K562 (cell line): ENCODE measurements around the gene TSPAN16. TPM values are rescaled to one million over a fixed set of nuclear protein-coding genes. Genes with fewer than 3 reads are reported as not detected.
A peak's percentile ranks its signal among the peaks of the same experiment; 100 is the strongest.

ENCODE experiments used
- CCNT2 ChIP-seq: IDR thresholded peaks from 2 replicates; pipeline ENCODE4 v1.6.1; 2011; ENCODE audit warnings: borderline replicate concordance, low read depth, mild to moderate bottlenecking, moderate library complexity, mixed read lengths, low read length; ENCODE audit not compliant: insufficient read length; ENCODE audit errors: extremely low read depth
- CREM ChIP-seq: IDR thresholded peaks from 2 replicates; pipeline ENCODE4 v1.6.1; 2014; ENCODE audit warnings: antibody characterized with exemption, low read depth
- CXXC5 ChIP-seq: fragments of 250-450 bp; sonication (Bioruptor Pico); IDR thresholded peaks from 2 replicates; pipeline ENCODE4 v1.8.0; 2022; ENCODE audit warnings: inconsistent platforms, mild to moderate bottlenecking, moderate library complexity
- ETS2 ChIP-seq: IDR thresholded peaks from 2 replicates; pipeline ENCODE4 v1.6.1; 2016; ENCODE audit warnings: borderline replicate concordance, missing genetic modification characterization, mild to moderate bottlenecking, moderate library complexity, missing compliant biosample characterization; ENCODE audit not compliant: poor library complexity, severe bottlenecking
- EZH2 ChIP-seq: IDR thresholded peaks from 2 replicates; pipeline ENCODE4 v1.6.1; 2012; ENCODE audit warnings: low read depth, mild to moderate bottlenecking, inconsistent platforms, low read length, borderline replicate concordance
- MAFF ChIP-seq: IDR thresholded peaks from 2 replicates; pipeline ENCODE4 v1.6.1; 2012; ENCODE audit warnings: low read length, improper control_type of control experiment
- MEF2D ChIP-seq: conservative IDR thresholded peaks from 2 replicates; pipeline ENCODE4 v1.6.1; 2016; ENCODE audit warnings: low read depth, missing genetic modification characterization, missing compliant biosample characterization
- MTF1 ChIP-seq: fragments of 250-450 bp; sonication (Bioruptor Pico); IDR thresholded peaks from 2 replicates; pipeline ENCODE4 v1.9.0; 2021; ENCODE audit warnings: moderate library complexity, mild to moderate bottlenecking, inconsistent platforms, borderline replicate concordance
- POLR3G ChIP-seq: IDR thresholded peaks from 2 replicates; pipeline ENCODE4 v1.6.1; 2011; ENCODE audit not compliant: insufficient read length, insufficient replicate concordance; ENCODE audit errors: extremely low read depth
- POU5F1 ChIP-seq: fragments of 150-350 bp; IDR thresholded peaks from 2 replicates; pipeline ENCODE4 v1.6.1; 2014; ENCODE audit warnings: borderline replicate concordance, low read length, low read depth, mild to moderate bottlenecking; ENCODE audit not compliant: partially characterized antibody
- RBM17 ChIP-seq: fragments of 200-400 bp; formaldehyde crosslinking; IDR thresholded peaks from 2 replicates; pipeline ENCODE4 v1.6.1; 2017; ENCODE audit warnings: low read depth, mild to moderate bottlenecking, low read length, borderline replicate concordance
- SMARCA4 ChIP-seq: fragments of 450-650 bp; IDR thresholded peaks from 2 replicates; pipeline ENCODE4 v1.6.1; 2016
- SP1 ChIP-seq: sonication (generic); formaldehyde crosslinking; IDR thresholded peaks from 2 replicates; pipeline ENCODE4 v1.8.1; 2022; ENCODE audit warnings: mild to moderate bottlenecking, missing genetic modification reagents
- SREBF1 ChIP-seq: fragments of 150-350 bp; IDR thresholded peaks from 2 replicates; pipeline ENCODE4 v1.6.1; 2014; ENCODE audit warnings: antibody characterized with exemption, low read depth, low read length, borderline replicate concordance
- SRF ChIP-seq, 2 experiments: fragments of 250-450, 450-650 bp in 1 of 2; sonication (Bioruptor Pico) in 1 of 2; sonication (generic) in 1 of 2; formaldehyde crosslinking; IDR thresholded peaks; 2 replicates each; pipeline versions ENCODE4 v1.5.0 to v1.5.1; 2020 to 2022; ENCODE audit warnings: mild to moderate bottlenecking in 1 of 2, missing genetic modification reagents in 1 of 2
- SUPT5H ChIP-seq: fragments of 450-650 bp; IDR thresholded peaks from 2 replicates; pipeline ENCODE4 v1.6.1; 2016
- TCF7 ChIP-seq: sonication (generic); IDR thresholded peaks from 2 replicates; pipeline ENCODE4 v1.6.1; 2016; ENCODE audit warnings: antibody characterized with exemption, borderline replicate concordance
- ZNF398 ChIP-seq: fragments of 250-450 bp; sonication (Bioruptor Pico); IDR thresholded peaks from 2 replicates; pipeline ENCODE4 v1.8.0; 2021; ENCODE audit warnings: moderate library complexity, mild to moderate bottlenecking, inconsistent platforms
- ZNF586 ChIP-seq: fragments of 450-650 bp; formaldehyde crosslinking; conservative IDR thresholded peaks from 2 replicates; pipeline ENCODE4 v1.4.0; 2020; ENCODE audit warnings: mild to moderate bottlenecking, moderate library complexity
- ZNF696 ChIP-seq: fragments of 250-450 bp; sonication (Bioruptor Pico); conservative IDR thresholded peaks from 2 replicates; pipeline ENCODE4 v1.4.0; 2020; ENCODE audit warnings: mild to moderate bottlenecking, moderate library complexity
- polyA plus RNA-seq, 8 experiments: library from polyadenylated mRNA; depleted of rRNA in 4 of 8; stranded (reverse) in 5 of 8; unstranded in 3 of 8; fragments of >200 nt; fragmentation: Nextera tagmentation in 2 of 8; fragmentation: Illumina TruSeq in 1 of 8; extraction: Ambion mirVana in 2 of 8; extraction: Trizol in 1 of 8; gene quantifications; 2 replicates each; pipeline versions ENCODE4 v1.2.1 to v1.2.3, GENCODE V29; 2011 to 2014; ENCODE audit warnings: inconsistent platforms in 1 of 8, missing spikeins in 1 of 8
- total RNA-seq, 7 experiments: library from RNA; depleted of rRNA in 6 of 7; stranded (reverse); fragments of >200 nt in 6 of 7; fragmentation: Illumina TruSeq in 2 of 7; extraction: Trizol in 2 of 7; gene quantifications; 2 replicates each; pipeline versions ENCODE4 v1.2.1 to v1.2.3, GENCODE V29; 2011 to 2021; ENCODE audit warnings: low replicate concordance in 1 of 7
- TF ChIP-seq, protein P1 (sequence below): fragments of 150-350 bp; conservative IDR thresholded peaks from 2 replicates; pipeline ENCODE4 v1.6.1; 2014; ENCODE audit warnings: low read length
- TF ChIP-seq, protein P2 (sequence below): fragments of 250-450 bp; sonication (Bioruptor Pico); IDR thresholded peaks from 2 replicates; pipeline ENCODE4 v1.8.0; 2022; ENCODE audit warnings: moderate library complexity, mild to moderate bottlenecking, inconsistent platforms
- TF ChIP-seq, protein P3 (sequence below): fragments of 250-450 bp; sonication (Bioruptor Pico); IDR thresholded peaks from 2 replicates; pipeline ENCODE4 v1.8.0; 2022; ENCODE audit warnings: moderate library complexity, mild to moderate bottlenecking, inconsistent platforms

The TSPAN16 gene
- total and polyA plus RNA-seq, 9 of the 15 experiments (the other 6 are each of a cell fraction or from before 2014, with no cell fraction given), result not detected

DNA sequence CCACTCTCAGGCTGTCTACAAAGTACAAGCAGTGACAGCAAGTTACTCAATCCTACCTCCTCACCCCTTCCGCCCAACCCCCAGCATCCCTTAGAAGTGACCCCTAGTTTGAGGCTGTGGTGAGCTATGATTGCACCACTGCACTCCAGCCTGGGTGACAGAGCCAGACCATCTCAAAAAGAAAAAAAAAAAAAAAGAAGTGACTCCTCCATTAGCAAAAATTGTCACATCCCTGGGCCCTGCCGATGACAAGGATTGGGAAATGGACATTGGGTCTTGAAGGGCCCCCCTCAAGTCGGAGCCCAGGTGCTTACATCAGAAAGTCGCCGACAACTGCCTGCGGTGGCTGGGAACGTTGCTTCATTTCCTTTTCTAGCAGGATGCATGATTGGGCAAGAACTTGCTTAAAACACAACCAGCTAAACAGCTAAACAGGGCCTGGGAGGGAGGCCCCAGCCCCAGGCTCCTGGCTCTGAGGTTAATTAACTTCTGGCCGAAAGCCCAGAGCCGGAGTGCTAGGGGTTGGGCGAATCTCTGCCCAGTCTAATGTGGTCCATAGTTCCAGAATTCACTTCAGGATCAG is 28.2 kb downstream of the TSPAN16 start (continued):
- no peak for TF ChIP-seq POU5F1
- TF ChIP-seq POLR3G, result no peak
- TF ChIP-seq RBM17, result no peak
- TF ChIP-seq, protein P1, sequence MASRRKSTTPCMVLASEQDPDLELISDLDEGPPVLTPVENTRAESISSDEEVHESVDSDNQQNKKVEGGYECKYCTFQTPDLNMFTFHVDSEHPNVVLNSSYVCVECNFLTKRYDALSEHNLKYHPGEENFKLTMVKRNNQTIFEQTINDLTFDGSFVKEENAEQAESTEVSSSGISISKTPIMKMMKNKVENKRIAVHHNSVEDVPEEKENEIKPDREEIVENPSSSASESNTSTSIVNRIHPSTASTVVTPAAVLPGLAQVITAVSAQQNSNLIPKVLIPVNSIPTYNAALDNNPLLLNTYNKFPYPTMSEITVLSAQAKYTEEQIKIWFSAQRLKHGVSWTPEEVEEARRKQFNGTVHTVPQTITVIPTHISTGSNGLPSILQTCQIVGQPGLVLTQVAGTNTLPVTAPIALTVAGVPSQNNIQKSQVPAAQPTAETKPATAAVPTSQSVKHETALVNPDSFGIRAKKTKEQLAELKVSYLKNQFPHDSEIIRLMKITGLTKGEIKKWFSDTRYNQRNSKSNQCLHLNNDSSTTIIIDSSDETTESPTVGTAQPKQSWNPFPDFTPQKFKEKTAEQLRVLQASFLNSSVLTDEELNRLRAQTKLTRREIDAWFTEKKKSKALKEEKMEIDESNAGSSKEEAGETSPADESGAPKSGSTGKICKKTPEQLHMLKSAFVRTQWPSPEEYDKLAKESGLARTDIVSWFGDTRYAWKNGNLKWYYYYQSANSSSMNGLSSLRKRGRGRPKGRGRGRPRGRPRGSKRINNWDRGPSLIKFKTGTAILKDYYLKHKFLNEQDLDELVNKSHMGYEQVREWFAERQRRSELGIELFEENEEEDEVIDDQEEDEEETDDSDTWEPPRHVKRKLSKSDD, result no peak
- TF ChIP-seq MTF1 (CRISPR knock-in tag), result no peak
- TF ChIP-seq CXXC5 (CRISPR knock-in tag), result peak; percentile 38; the same call in 1 of the 2 replicates
- TF ChIP-seq SREBF1, result no peak
- no peak for TF ChIP-seq SP1
- TF ChIP-seq, protein P2, sequence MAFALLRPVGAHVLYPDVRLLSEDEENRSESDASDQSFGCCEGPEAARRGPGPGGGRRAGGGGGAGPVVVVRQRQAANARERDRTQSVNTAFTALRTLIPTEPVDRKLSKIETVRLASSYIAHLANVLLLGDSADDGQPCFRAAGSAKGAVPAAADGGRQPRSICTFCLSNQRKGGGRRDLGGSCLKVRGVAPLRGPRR (CRISPR knock-in tag), result no peak
- no peak for TF ChIP-seq MAFF
- TF ChIP-seq MEF2D (tag), result no peak
- TF ChIP-seq, protein P3, sequence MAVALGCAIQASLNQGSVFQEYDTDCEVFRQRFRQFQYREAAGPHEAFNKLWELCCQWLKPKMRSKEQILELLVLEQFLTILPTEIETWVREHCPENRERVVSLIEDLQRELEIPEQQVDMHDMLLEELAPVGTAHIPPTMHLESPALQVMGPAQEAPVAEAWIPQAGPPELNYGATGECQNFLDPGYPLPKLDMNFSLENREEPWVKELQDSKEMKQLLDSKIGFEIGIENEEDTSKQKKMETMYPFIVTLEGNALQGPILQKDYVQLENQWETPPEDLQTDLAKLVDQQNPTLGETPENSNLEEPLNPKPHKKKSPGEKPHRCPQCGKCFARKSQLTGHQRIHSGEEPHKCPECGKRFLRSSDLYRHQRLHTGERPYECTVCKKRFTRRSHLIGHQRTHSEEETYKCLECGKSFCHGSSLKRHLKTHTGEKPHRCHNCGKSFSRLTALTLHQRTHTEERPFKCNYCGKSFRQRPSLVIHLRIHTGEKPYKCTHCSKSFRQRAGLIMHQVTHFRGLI (CRISPR knock-in tag), result no peak
- peak; percentile 49; the same call in 1 of the 2 replicates for TF ChIP-seq CREM
- 0 out of 4 replicates have a peak, but pooled peaks of 1 of the 2 experiments have one; percentile 55 for TF ChIP-seq SRF (CRISPR knock-in tag; IDR thresholded peaks at IDR 0.05)
- no peak for TF ChIP-seq EZH2
- TF ChIP-seq TCF7, result no peak
- no peak for TF ChIP-seq ZNF586 (CRISPR knock-in tag)
- peak; percentile 44; the same call in 1 of the 2 replicates for TF ChIP-seq SMARCA4
- TF ChIP-seq ZNF696, result no peak
- TF ChIP-seq ETS2 (tag), result no peak
- TF ChIP-seq ZNF398 (CRISPR knock-in tag), result no peak
- TF ChIP-seq CCNT2, result no peak
- no peak for TF ChIP-seq SUPT5H
